ENCODE data around the gene AIG1.

DNA sequence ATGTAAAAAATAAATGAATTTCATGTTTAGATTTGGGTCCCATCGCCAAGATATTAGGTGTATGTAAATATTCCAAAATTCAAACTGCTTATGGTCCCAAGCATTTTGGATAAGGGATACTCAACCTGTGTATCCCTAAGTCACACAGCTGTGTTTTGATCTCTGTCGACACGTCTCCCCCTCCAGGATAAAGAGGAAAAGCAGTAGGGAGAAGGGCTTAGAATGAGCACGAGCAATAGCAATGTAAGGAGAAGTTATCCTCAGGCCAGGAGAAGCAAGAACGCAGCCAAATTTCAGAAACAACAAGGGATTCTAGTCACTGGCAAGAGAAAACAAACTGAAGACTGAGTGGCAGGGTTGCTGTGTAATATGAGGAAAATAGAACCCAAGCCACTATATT is 181.2 kb downstream of the AIG1 start:
- TF ChIP-seq, protein P1, sequence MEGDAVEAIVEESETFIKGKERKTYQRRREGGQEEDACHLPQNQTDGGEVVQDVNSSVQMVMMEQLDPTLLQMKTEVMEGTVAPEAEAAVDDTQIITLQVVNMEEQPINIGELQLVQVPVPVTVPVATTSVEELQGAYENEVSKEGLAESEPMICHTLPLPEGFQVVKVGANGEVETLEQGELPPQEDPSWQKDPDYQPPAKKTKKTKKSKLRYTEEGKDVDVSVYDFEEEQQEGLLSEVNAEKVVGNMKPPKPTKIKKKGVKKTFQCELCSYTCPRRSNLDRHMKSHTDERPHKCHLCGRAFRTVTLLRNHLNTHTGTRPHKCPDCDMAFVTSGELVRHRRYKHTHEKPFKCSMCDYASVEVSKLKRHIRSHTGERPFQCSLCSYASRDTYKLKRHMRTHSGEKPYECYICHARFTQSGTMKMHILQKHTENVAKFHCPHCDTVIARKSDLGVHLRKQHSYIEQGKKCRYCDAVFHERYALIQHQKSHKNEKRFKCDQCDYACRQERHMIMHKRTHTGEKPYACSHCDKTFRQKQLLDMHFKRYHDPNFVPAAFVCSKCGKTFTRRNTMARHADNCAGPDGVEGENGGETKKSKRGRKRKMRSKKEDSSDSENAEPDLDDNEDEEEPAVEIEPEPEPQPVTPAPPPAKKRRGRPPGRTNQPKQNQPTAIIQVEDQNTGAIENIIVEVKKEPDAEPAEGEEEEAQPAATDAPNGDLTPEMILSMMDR (IDR thresholded peaks at IDR 0.05): no peak
- TF ChIP-seq POLR2A (IDR thresholded peaks at IDR 0.05) (no peak), POLR2AphosphoS5 (IDR thresholded peaks at IDR 0.05) (no peak), EP300 (IDR thresholded peaks at IDR 0.05) (no peak)
